GM18867 (cell line): ENCODE data around the gene ZNF471.

ENCODE experiments used
- ATAC-seq: cut with Tn5 transposase; IDR thresholded peaks from one replicate; pipeline ENCODE4 v1.9.1; 2021; ENCODE audit warnings: mild to moderate bottlenecking, moderate library complexity; ENCODE audit not compliant: unreplicated experiment

Gene ZNF471

GRCh38 chr19:56507446-56508289 lies at the start of gene ZNF471:
ZNF471 (plus strand) TSS chr19:56507855; CDS start chr19:56511572, 3,717 bp downstream.
- no peak for ATAC-seq

- no peak for ATAC-seq
Measured at GRCh38 chr19:56474308-56474707, 33.3 kb upstream of the ZNF471 start.

- ATAC-seq: no peak
Measured at GRCh38 chr19:56476093-56476492, 31.6 kb upstream of the ZNF471 start.

GRCh38 chr19:56476651-56477428 lies 30.8 kb upstream of the ZNF471 start, which contains the start of gene ZNF667:
ZNF667 (minus strand) TSS chr19:56477345; CDS start chr19:56462370, 14,975 bp downstream.
- ATAC-seq: no peak

- no peak for ATAC-seq
Measured at GRCh38 chr19:56477429-56478338, 30.0 kb upstream of the ZNF471 start.

- no peak for ATAC-seq
Measured at GRCh38 chr19:56491399-56491798, 16.3 kb upstream of the ZNF471 start.

- no peak for ATAC-seq
Measured at GRCh38 chr19:56504581-56504980, 3.1 kb upstream of the ZNF471 start.

- ATAC-seq: no peak
Measured at GRCh38 chr19:56508290-56508778, 679 bp downstream of the ZNF471 start.

- ATAC-seq: no peak
Measured at GRCh38 chr19:56525214-56525860, 17.7 kb downstream of the ZNF471 start.

- no peak for ATAC-seq
Measured at GRCh38 chr19:56537442-56537841, 29.8 kb downstream of the ZNF471 start.

GRCh38 chr19:56538254-56538760 lies 30.7 kb downstream of the ZNF471 start:
- no peak for ATAC-seq

- ATAC-seq: no peak
Measured at GRCh38 chr19:56538761-56539263, 31.2 kb downstream of the ZNF471 start, which contains the start of gene ZFP28. ZFP28 (plus strand) TSS chr19:56538948; CDS start chr19:56539019, 71 bp downstream.

- no peak for ATAC-seq
Measured at GRCh38 chr19:56543776-56544175, 36.1 kb downstream of the ZNF471 start.

GRCh38 chr19:56547535-56547934 lies 39.9 kb downstream of the ZNF471 start:
- no peak for ATAC-seq

GRCh38 chr19:56554272-56554869 lies 46.7 kb downstream of the ZNF471 start:
- ATAC-seq: no peak

GRCh38 chr19:56562766-56563165 lies 55.1 kb downstream of the ZNF471 start:
- no peak for ATAC-seq

- peak; percentile 30 for ATAC-seq
Measured at GRCh38 chr19:56566904-56567273, 59.2 kb downstream of the ZNF471 start.

- ATAC-seq: peak; percentile 95
Measured at GRCh38 chr19:56567274-56568120, 59.8 kb downstream of the ZNF471 start, which contains the start of gene ZNF470. ZNF470 (plus strand) TSS chr19:56567468; CDS start chr19:56570312, 2,844 bp downstream.
